Stimulated activated CD8-positive, alpha-beta memory T cell treated with anti-CD3 and anti-CD28 coated beads, Interleukin-12 subunit alpha, Interleukin-12 subunit beta, amount 100 ng/mL, for 1 hour (primary cell): ENCODE measurements around the gene HGD.
"Not testable (repeated sequence)": the region's sequence is repeated elsewhere in the genome, so short reads cannot be mapped to it uniquely, and the experiment has no call there.

Experiments
- DNase-seq: peaks from one replicate; pipeline ENCODE4 v3.0.0-alpha.2; 2020; ENCODE audit warnings: low read depth

The HGD gene

GRCh38 chr3:120680193-120680894, 1.7 kb downstream of the HGD start:
- DNase-seq: no peak

- no peak for DNase-seq
These were observed 3.1 kb downstream of the HGD start for GRCh38 chr3:120678984-120679383.

GRCh38 chr3:120678331-120678947, 3.6 kb downstream of the HGD start:
- no peak for DNase-seq

- not testable (repeated sequence) for DNase-seq
These were observed 4.8 kb downstream of the HGD start for GRCh38 chr3:120677193-120677592.

- DNase-seq: no peak
These were observed 8.9 kb downstream of the HGD start for GRCh38 chr3:120673116-120673515.

- no peak for DNase-seq
These were observed 11.5 kb downstream of the HGD start for GRCh38 chr3:120670576-120670975.

- no peak for DNase-seq
These were observed 17.1 kb downstream of the HGD start for GRCh38 chr3:120664926-120665325.

- DNase-seq: no peak
These were observed 20.1 kb downstream of the HGD start for GRCh38 chr3:120661945-120662344.

- no peak for DNase-seq
These were observed 20.7 kb downstream of the HGD start for GRCh38 chr3:120661106-120661905.

- DNase-seq: no peak
These were observed 22.2 kb downstream of the HGD start for GRCh38 chr3:120659834-120660233.

- no peak for DNase-seq
These were observed 22.8 kb downstream of the HGD start for GRCh38 chr3:120659285-120659684.

- no peak for DNase-seq
These were observed 29.0 kb downstream of the HGD start for GRCh38 chr3:120652896-120653545.

GRCh38 chr3:120652281-120652680, 29.8 kb downstream of the HGD start:
- no peak for DNase-seq

- no peak for DNase-seq
These were observed 31.7 kb downstream of the HGD start for GRCh38 chr3:120650311-120650710.

- DNase-seq: no peak
These were observed 32.2 kb downstream of the HGD start for GRCh38 chr3:120649830-120650233.

- no peak for DNase-seq
These were observed 33.7 kb downstream of the HGD start for GRCh38 chr3:120648290-120648689.

- no peak for DNase-seq
These were observed 35.1 kb downstream of the HGD start for GRCh38 chr3:120646771-120647432.

- DNase-seq: no peak
These were observed 36.8 kb downstream of the HGD start for GRCh38 chr3:120645083-120645845.

GRCh38 chr3:120642368-120642948, 39.6 kb downstream of the HGD start:
- no peak for DNase-seq

GRCh38 chr3:120641696-120642246, 40.3 kb downstream of the HGD start:
- DNase-seq: no peak

- no peak for DNase-seq
These were observed 41.8 kb downstream of the HGD start for GRCh38 chr3:120640231-120640630.
